ENCODE measurements around the gene HEATR3. TPM values are rescaled to one million over a fixed set of nuclear protein-coding genes. Genes with fewer than 3 reads are reported as not detected.

HEATR3 gene
- total and polyA plus RNA-seq, 2 of the 13 experiments (the other 11 are each of a cell fraction or from before 2014, with no cell fraction given), result 22.4 to 52.4 TPM

DNA sequence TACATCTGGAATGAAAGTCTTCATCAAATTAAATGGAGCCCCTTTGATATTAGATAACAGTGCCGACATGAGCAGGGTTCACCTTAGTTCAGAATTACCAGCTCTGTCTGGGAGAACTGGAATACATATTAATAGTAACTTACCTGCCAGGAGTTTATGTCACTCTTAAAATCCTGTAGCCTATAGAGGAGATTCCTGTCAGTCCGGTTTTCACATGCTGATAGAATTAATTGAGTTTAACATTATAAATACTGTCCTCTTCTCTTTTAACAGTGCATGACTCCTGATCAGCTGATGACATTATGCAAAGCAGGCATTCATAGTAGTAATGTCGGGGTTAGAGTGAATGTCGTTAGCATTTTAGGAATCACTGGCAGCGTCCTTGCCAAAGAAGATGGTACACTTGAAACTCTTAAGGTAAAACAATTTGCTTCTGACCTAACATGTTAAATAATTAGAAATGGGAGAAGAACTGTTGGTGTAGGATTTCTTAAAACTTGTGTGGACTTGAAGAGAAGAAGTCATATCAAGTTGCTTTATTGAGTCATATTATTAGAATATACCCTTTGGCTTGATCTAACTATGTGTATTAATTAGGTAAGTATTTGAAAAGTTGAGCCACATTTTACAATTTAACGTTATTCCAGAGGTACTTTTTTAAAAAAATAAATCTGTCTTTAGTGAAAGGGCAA lies 34.3 kb downstream of the HEATR3 start (continued):
- TF ChIP-seq, protein P1, sequence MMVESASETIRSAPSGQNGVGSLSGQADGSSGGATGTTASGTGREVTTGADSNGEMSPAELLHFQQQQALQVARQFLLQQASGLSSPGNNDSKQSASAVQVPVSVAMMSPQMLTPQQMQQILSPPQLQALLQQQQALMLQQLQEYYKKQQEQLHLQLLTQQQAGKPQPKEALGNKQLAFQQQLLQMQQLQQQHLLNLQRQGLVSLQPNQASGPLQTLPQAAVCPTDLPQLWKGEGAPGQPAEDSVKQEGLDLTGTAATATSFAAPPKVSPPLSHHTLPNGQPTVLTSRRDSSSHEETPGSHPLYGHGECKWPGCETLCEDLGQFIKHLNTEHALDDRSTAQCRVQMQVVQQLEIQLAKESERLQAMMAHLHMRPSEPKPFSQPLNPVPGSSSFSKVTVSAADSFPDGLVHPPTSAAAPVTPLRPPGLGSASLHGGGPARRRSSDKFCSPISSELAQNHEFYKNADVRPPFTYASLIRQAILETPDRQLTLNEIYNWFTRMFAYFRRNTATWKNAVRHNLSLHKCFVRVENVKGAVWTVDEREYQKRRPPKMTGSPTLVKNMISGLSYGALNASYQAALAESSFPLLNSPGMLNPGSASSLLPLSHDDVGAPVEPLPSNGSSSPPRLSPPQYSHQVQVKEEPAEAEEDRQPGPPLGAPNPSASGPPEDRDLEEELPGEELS (CRISPR knock-in tag; IDR thresholded peaks at IDR 0.05), result no peak

DNA sequence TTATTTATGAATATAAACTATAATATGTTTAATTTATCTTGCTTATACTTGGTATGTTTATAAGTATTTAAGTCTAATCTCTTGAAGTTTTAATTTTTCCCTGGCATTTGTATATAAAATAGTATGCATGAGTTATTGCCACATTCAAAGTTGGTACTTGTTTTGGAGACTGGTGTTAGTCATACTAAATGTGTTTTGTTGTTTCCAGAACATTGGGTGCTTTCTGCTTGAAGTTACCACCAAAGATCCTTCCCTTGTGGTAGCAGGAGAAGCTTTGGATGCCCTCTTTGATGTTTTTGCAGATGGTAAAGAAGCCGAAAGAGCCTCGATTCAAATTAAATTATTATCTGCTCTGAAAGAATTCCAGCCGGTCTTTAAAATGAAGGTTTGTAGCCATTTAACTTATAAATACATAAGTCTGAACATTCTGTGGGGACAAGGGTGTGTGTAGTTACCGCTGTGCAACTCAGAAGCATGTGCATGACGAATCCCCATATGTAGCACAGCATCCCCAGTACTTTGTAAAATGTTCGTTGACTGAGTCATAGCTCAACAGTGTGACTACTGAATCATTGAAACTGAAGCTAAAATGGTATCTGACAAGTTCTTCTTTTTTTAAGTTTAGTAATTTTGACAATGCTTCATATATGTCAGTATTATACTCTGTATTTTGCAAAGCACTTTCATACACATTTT lies 36.4 kb downstream of the HEATR3 start:
- CTCF ChIA-PET (ENCODE audit: low intra/inter-chr PET ratio, low total read pairs), result no interaction called here

More for the DNA sequence above, 36.4 kb downstream of the HEATR3 start:
- no peaks in the 10 kb centered on the region for H3K9me3 ChIP-seq (ENCODE audit: low read length)
- no peaks in the 10 kb centered on the region for H3K79me2 ChIP-seq (ENCODE audit: insufficient read depth, low read length)
- TF ChIP-seq ZSCAN9 (CRISPR knock-in tag; IDR thresholded peaks at IDR 0.05; ENCODE audit: borderline replicate concordance) (no peak), ZNF234 (CRISPR knock-in tag; conservative IDR thresholded peaks at IDR 0.05) (no peak), SMARCE1 (IDR thresholded peaks at IDR 0.05; ENCODE audit: borderline replicate concordance) (no peak)
- TF ChIP-seq, protein P2, sequence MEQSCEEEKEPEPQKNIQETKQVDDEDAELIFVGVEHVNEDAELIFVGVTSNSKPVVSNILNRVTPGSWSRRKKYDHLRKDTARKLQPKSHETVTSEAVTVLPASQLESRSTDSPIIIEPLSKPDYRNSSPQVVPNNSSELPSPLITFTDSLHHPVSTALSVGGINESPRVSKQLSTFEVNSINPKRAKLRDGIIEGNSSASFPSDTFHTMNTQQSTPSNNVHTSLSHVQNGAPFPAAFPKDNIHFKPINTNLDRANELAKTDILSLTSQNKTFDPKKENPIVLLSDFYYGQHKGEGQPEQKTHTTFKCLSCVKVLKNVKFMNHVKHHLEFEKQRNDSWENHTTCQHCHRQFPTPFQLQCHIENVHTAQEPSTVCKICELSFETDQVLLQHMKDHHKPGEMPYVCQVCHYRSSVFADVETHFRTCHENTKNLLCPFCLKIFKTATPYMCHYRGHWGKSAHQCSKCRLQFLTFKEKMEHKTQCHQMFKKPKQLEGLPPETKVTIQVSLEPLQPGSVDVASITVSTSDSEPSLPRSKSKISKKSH (CRISPR knock-in tag; IDR thresholded peaks at IDR 0.05; ENCODE audit: borderline replicate concordance), result no peak
- no peaks in the 10 kb centered on the region for H3K27me3 ChIP-seq (ENCODE audit: control insufficient read depth in 1 of 2, insufficient read depth in 2 of 2, low read length in 2 of 2)
- no peak overlapping the region for H2AFZ ChIP-seq (ENCODE audit: low read length)
- DNase-seq (ENCODE audit: low spot score) (no peak), FAIRE-seq (no peak), ATAC-seq (no peak)
- no peak overlapping the region for H3K4me2 ChIP-seq (ENCODE audit: low read depth, low read length)
- BruUV-seq (replicated peaks), result no TSS peak
- in situ Hi-C loops (cut with HindIII; ENCODE audit: extremely low pct_ligation_motif_present, low pct_unique_long_range_greater_than_20kb) (no loop called here), intact Hi-C loops (cut with micrococcal nuclease; ENCODE audit: unreplicated experiment) (no loop called here)
- no peak overlapping the region for H3K27ac ChIP-seq (ENCODE audit: extremely low read length, insufficient read depth, low read length)
- no peak overlapping the region for H3K9ac ChIP-seq (ENCODE audit: insufficient read depth, low read depth, low read length)
- POLR2A ChIA-PET, result no interaction called here
- H3K36me3 ChIP-seq (replicated peaks in 1 of 2; ENCODE audit: control insufficient read depth in 1 of 2, insufficient read depth in 2 of 2, low read length in 2 of 2), result peaks cover 14 to 67% of the 10 kb centered on the region in 2 experiments
- H3K4me3 ChIP-seq (replicated peaks in 1 of 3; ENCODE audit: insufficient read depth in 1 of 3, low read depth in 2 of 3, low read length in 3 of 3), result no peak overlapping the region
- WGBS (ENCODE audit: low lambda C conversion rate), result 96% methylated on average over 6 of the region's 6 CpGs
- no peaks in the 10 kb centered on the region for H3K4me1 ChIP-seq (ENCODE audit: insufficient read depth, low read length)
- H4K20me1 ChIP-seq (ENCODE audit: insufficient read depth, low read length), result no peaks in the 10 kb centered on the region

Data from HepG2 (cell line).